ENCODE measurements around the gene KRT3.

The KRT3 gene

DNA sequence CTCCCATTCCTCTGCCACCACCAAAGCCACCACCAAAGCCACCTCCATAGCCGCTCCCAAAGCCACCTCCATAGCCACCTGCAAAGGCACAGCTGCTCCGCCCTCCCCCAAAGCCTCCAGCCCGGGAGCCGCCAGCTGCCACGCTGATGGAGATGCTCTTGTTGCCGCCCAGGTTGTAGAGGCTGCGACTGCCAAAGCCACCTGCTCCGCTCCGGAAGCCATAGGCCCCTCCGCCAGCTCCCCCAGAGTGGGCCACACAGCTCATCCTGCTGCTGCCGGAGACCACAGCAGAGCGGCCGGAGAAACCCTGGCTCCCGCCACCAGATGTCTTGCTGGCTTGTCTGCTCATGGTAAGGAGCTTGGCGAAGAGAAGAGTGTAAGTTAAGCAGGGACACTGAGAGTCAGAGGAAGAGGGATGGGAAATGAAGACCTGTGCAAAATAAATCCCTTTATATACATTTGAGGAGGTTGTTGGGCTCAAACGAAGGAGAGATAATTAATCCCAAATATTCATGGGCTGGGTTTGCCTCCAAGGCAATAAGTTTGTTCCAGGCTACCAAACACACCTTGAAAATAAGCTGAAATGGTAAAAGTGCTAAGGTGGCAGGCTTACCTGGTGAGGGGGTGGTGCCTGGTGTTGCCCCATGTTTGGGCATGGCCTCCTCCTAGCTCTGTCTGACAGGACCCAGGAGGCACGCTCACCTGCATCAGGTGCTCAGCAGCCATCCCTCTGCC, at the start of gene KRT3:
KRT3 (minus strand) TSS at position 424 of the 735 bp plus-strand sequence; CDS start at position 349, 75 bp downstream.
- Mint-ChIP-seq H3K4me1 (peaks cover 26% of the 10 kb centered on the region), H3K27me3 (peaks cover 2% of the 10 kb centered on the region), H3K4me3 (no peak within 1 kb of the TSS), H3K9me3 (no peaks in the 10 kb centered on the region), H3K27ac (no peak within 1 kb of the TSS), H3K36me3 (ENCODE audit: low read depth) (no peaks in the 10 kb centered on the region)
- ATAC-seq: no peak
- no peak for DNase-seq

DNA sequence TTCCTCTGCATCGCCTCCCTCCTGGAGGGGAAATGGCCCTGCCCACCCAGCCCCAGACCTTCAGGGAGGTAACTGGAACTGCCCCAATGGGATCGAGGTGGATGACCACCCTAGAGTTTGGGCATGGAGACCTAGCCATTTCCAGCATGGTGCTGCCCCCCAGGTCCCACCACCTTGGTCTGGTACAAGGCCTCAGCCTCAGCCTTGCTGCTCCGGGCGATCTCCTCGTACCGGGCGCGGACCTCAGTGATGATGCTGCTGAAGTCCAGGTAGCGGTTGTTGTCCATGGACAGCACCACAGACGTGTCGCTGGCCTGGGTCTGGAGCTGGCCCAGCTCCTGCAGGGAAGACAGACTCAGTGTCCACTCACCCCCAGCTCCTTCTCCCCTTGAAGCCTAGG, 48.5 kb upstream of the KRT3 start:
- Mint-ChIP-seq H3K36me3 (ENCODE audit: low read depth) (no peaks in the 10 kb centered on the region), H3K9me3 (no peaks in the 10 kb centered on the region), H3K4me3 (no peak overlapping the region), H3K27me3 (peaks cover 9% of the 10 kb centered on the region), H3K4me1 (peaks cover 21% of the 10 kb centered on the region), H3K27ac (no peak overlapping the region)
- DNase-seq (no peak), ATAC-seq (no peak)

DNA sequence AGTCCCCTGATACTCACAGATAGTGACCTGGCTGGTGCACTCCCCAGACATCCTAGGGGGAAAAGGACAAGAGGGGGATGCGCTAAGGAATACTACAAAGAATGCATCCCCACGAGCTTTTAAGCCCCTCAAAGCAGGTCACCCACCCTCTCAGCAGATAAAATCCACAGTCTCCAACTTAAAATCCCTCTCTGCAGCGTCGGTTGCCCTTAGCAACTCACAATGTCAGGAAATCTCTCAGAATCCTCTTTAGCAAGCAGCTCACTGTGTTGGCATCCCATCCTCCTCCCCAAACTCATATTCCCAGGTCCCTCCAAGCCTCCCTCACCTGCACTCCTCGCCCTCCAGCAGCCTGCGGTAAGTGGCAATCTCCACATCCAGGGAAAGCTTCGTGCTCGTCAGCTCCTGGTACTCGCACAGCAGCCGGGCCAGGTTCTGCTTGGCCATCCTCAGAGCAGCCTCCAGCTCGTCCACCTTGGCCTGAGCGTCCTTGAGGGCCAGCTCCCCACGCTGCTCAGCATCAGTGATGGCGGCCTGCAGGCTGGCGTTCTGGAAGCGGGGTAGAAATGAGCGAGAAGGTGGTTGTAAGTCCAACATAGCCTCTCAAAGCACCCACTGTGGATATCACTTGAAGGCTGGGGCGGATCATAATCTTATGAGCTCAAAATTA, 43.7 kb upstream of the KRT3 start:
- ATAC-seq: no peak
- Mint-ChIP-seq H3K36me3 (ENCODE audit: low read depth) (no peaks in the 10 kb centered on the region), H3K27ac (peak overlapping the region; percentile 23), H3K4me3 (no peak overlapping the region), H3K4me1 (peaks cover 51% of the 10 kb centered on the region), H3K9me3 (no peaks in the 10 kb centered on the region), H3K27me3 (peaks cover 4% of the 10 kb centered on the region)
- DNase-seq: no peak

DNA sequence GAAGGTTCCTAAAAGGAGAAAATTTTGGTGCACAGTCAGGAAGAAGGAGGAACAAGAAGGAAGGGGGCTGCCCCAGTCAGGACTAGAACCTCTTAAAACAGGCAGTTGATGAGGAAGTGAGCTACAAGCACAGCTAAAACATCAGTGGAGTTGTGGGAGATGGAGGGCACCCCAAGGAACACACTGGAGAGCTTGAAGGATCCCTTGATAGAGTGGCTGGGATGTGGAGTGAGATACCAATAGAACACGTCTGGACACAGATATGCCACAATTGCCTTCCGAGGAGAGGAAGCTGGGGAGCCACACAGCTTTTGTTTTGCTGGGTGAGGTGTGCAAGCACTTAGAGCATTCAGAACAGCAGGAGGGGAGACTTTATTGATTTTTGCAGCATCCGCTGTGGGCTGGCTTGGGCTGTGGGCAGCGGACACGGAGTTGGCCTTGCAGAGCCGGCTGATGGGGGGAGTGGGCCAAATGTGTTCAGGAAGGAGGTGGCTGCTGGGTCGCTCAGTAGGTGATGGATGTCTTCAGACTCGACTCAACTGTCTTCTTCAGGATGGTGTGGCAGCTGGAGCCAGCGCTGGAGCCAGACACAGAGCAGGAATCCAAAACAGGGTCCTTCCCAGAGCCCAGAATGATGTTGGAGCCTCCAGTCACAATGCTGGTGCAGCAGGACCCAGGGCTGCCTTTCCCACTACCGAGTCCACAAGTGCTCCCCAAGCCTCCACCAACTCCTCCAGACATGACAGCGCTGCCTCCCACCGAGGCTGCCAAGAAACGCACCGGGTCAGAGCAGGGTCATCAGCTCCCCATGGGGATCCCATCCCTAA, 42.9 kb upstream of the KRT3 start:
- DNase-seq (no peak), ATAC-seq (no peak)
- Mint-ChIP-seq H3K4me1 (peaks cover 51% of the 10 kb centered on the region), H3K27ac (peak overlapping the region; percentile 3), H3K9me3 (no peaks in the 10 kb centered on the region), H3K27me3 (peaks cover 4% of the 10 kb centered on the region), H3K4me3 (no peak overlapping the region), H3K36me3 (ENCODE audit: low read depth) (no peaks in the 10 kb centered on the region)

DNA sequence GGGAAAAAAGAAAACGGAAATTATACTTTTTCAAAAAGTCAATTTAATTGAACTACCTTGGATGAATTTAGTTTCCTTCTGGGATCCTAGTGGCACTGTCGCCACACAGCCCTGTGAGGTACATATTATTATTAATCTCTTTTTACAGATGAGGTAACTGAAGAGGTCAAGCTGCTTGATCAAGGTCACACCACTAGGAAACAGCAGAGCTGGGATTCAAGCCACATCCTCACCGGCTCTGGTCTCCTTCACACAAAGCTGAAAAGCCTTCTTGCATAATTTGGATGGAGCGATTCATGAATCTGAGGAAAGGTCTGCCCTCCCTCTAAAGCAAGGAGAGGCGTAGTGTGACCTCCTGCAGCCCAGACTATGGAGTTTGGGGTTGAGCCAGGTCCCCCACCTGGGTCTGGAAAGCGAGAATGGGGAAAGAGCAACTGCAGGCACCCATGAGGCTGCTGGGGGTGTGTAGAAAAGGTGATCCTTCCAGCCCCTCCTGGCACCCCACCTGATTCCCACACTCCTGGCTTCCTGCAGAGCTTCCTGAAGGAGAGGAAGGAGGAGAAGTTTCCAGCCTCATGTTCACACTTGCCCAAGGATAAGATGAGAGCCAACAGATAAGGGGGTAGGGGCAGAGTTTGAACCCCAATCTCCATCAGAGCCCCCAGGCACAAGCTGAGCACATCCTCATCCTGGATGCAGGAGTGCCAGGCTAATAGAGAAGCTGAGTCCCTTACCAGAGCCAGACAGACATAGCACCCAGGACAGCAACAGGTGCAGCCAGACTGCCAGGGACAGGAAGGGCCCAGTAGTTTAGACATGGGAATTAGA, 42.1 kb upstream of the KRT3 start:
- Mint-ChIP-seq H3K27me3 (peaks cover 4% of the 10 kb centered on the region), H3K4me1 (peaks cover 51% of the 10 kb centered on the region), H3K9me3 (no peaks in the 10 kb centered on the region), H3K36me3 (ENCODE audit: low read depth) (no peaks in the 10 kb centered on the region), H3K4me3 (no peak overlapping the region), H3K27ac (peak overlapping the region; percentile 90)
- ATAC-seq (no peak), DNase-seq (no peak)

DNA sequence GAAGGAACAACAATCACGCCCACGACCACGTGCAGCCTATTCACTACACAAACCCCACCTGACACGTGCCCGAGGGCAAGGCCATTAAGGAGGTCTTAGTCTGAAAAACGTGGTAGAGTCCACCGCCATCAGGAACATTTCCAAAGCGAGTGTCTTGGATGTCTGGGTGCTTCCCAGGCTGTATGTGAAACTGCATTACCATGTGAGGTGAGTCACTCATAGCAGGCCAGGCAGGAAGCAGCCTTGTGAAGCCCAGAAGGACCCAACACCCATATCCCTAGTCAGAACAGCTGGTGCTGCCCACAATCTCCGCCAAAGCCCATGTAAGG, 41.5 kb upstream of the KRT3 start:
- DNase-seq (peak; percentile 14), ATAC-seq (no peak)
- peaks cover 4% of the 10 kb centered on the region for H3K27me3 Mint-ChIP-seq
- peaks cover 48% of the 10 kb centered on the region for H3K4me1 Mint-ChIP-seq
- H3K36me3 Mint-ChIP-seq (ENCODE audit: low read depth): no peaks in the 10 kb centered on the region
- peak overlapping the region; percentile 32 for H3K4me3 Mint-ChIP-seq
- peak overlapping the region; percentile 90 for H3K27ac Mint-ChIP-seq
- no peaks in the 10 kb centered on the region for H3K9me3 Mint-ChIP-seq

DNA sequence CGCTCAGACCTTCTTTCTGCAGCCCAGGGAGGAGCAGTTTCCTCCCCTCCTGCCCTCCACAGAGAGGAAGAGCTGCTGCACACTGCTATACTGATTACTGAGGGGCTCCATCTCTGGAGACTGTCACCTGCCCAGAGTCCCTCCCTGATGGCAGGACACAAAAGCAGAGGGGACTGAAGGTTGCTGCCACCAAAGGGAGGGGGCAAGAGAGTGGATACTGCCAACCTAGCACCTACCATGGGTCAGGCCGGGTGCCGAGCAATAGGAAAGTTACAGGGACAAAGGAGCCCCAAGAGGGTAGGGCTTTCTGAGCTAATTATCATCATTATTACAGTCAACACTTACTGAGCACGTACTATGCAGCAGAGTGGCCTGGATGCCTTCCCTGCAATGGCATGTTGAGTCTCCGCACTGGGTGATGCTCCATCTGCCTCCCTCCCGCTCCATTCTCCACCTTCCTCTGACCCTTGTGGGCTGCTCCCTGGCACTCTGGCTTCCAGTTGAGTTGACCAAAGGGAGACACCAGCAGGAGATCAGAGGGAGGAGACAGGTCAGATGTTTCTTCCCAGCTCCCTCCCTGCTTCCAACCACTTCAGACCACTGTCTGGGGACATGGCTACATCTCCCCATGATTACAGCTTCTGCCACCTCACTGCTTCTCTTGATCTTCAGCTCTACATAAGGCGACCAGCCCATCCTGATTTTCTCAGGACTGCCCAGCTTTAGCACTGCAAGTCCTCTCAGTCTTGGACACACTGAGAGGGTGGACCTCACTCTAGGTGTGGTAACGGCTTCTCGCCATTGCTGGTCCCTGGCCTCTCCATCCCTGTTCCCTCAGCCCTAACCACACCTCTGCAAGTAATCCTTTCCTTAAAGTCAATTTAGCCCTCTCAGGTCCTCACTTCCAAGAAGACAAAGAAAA, 40.8 kb upstream of the KRT3 start:
- Mint-ChIP-seq H3K36me3 (ENCODE audit: low read depth) (no peaks in the 10 kb centered on the region), H3K9me3 (no peaks in the 10 kb centered on the region), H3K4me3 (peak overlapping the region; percentile 32), H3K27ac (peak overlapping the region; percentile 90), H3K27me3 (peaks cover 4% of the 10 kb centered on the region), H3K4me1 (peaks cover 45% of the 10 kb centered on the region)
- DNase-seq (no peak), ATAC-seq (no peak)

DNA sequence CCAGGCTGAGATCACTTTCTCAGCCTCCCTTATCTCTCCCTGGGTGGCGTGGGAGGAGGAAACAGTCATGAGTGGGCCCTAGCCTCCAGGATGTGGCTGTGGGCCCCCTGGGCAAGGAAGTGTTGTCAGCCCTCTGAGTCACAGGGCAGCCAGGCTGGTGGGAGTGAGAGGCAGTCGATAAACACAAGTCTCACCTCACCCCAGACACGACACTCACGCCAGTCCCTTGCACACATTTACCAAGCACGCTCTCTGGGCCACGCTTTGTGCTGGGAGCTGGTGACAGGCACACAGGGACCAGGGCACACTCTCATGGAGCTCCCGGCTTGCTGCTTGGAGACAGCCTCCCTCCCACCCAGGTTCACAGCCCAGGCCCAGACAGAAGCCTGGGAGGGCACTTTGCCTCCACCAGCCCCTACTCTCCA, 40.1 kb upstream of the KRT3 start:
- Mint-ChIP-seq H3K27ac (peak overlapping the region; percentile 90), H3K4me1 (peaks cover 45% of the 10 kb centered on the region), H3K36me3 (ENCODE audit: low read depth) (no peaks in the 10 kb centered on the region), H3K9me3 (no peaks in the 10 kb centered on the region), H3K4me3 (peak overlapping the region; percentile 23), H3K27me3 (peaks cover 4% of the 10 kb centered on the region)
- DNase-seq (peak; percentile 79), ATAC-seq (peak; percentile 94)

DNA sequence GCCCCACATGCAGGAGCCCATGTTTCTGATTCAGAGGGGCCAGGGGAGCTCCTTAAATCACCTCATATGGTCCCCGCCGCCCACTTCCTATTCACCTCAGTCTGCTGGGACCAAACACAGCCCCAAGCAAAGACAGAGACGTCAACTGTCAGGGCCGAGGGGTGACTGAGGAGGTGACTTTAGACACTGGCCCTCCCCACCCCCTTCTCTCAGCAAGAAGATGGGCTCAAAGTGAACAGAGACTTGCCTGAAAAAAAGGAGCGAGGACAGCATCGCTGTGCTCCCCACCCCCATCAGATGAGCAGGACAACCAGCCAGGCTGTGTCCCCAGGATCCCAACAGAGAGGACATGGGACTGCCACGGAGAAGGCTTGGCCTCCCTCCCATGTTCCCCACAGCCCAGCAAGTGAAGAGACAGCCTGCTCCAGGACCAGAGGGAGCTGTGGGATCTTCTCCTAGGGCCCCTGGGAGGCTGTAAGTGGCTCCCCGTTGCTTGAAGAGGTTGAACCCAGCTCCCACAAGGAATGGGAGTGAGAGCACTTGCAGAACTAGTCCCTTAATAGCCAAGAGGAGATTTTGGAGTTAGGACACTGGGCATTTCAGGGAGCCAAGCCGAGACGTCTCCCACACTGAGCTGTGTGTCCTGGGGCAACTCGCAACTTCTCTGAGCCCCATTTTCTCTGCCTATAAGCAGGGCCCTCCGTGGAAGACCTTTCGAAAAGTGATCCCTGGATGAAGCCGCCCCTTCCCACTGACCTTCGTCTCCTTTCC, 39.5 kb upstream of the KRT3 start:
- DNase-seq (peak; percentile 34), ATAC-seq (peak; percentile 8)
- Mint-ChIP-seq H3K9me3 (no peaks in the 10 kb centered on the region), H3K27ac (peak overlapping the region; percentile 90), H3K4me1 (peaks cover 45% of the 10 kb centered on the region), H3K27me3 (peaks cover 6% of the 10 kb centered on the region), H3K36me3 (ENCODE audit: low read depth) (no peaks in the 10 kb centered on the region), H3K4me3 (peak overlapping the region; percentile 23)

DNA sequence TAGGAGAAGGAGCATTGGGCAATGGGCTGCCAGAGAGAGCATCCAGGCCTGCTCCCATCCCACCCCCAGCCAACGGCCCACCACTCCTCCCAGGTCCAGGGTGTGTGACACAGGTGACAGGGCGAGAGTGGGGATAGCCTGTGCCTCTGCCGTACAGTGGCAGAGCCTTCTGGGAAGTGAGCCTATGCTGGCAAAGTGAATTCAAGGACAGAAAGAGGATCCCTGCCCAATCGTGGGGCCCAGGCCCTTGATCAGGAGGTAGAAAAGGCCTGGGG, 38.7 kb upstream of the KRT3 start:
- Mint-ChIP-seq H3K36me3 (ENCODE audit: low read depth) (no peaks in the 10 kb centered on the region), H3K4me1 (peaks cover 45% of the 10 kb centered on the region), H3K9me3 (no peaks in the 10 kb centered on the region), H3K27me3 (peaks cover 6% of the 10 kb centered on the region), H3K27ac (peak overlapping the region; percentile 90), H3K4me3 (peak overlapping the region; percentile 4)
- DNase-seq (no peak), ATAC-seq (no peak)

DNA sequence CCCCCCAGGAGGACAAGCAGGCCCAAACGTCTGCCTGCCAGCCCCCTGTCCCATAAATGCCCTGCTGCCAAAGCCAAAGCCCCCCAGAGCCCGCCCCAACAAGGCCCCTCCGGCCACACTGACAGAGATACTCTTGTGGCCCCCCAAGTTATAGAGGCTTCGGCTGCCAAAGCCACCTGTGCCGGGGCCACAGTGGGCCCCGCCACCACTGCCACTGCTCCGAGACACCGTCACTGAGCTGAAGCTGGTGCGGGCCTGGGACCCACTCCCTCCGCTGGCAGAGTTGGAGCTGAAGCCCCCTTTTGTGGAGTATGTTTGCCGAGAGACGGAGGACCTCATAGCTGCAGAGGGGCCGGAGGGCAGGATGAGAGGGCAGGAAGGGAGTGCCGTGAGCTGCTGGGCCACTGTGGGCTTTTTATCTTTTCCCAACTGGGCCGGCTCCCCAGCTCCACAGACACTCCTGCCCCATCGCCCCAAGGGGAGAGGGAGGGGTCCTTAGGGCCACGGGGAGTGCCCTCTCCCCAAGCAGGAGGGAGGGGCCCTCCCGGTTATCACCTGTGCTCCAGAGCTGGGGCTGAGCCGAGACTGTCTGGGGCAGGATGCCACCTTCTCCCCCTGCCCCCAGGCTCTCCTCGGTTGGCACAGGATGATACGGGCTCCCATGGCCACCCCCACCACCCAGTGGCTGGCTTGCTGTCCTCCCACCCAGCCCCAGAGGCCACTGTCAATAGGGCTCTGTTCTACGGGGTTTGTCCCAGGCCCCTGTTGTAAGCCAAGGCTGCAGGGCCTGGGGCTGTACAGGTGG, 38.2 kb upstream of the KRT3 start, which contains the start of gene KRT79:
KRT79 (minus strand) TSS at position 390 of the 805 bp plus-strand sequence; CDS start at position 339, 51 bp downstream.
- H3K27me3 Mint-ChIP-seq: peaks cover 6% of the 10 kb centered on the region
- H3K27ac Mint-ChIP-seq: peak within 1 kb of the TSS; percentile 90
- no peaks in the 10 kb centered on the region for H3K36me3 Mint-ChIP-seq (ENCODE audit: low read depth)
- no peak for DNase-seq
- H3K9me3 Mint-ChIP-seq: no peaks in the 10 kb centered on the region
- no peak for ATAC-seq
- H3K4me1 Mint-ChIP-seq: peaks cover 46% of the 10 kb centered on the region
- peak within 1 kb of the TSS; percentile 4 for H3K4me3 Mint-ChIP-seq

All from activated naive CD8-positive, alpha-beta T cell treated with anti-CD3 and anti-CD28 coated beads, Interleukin-2, amount 50 U/mL, for 24 hours (primary cell).